Fibroblast of skin of left biceps (primary cell): ENCODE measurements around the gene TMEM179B.
A peak's percentile ranks its signal among the peaks of the same experiment; 100 is the strongest.
"Not testable (repeated sequence)": the region's sequence is repeated elsewhere in the genome, so short reads cannot be mapped to it uniquely, and the experiment has no call there.

Experiments used
- DNase-seq, 2 experiments: peaks; one replicate each; pipeline ENCODE4 v3.0.0-alpha.2; 2013; ENCODE audit warnings: low read depth in 2 of 2

Gene TMEM179B

GRCh38 chr11:62787005-62787759 lies at the start of gene TMEM179B:
TMEM179B (plus strand) TSS chr11:62787402; CDS start chr11:62787432, 30 bp downstream.
- DNase-seq: peak; percentile 89 to 92

GRCh38 chr11:62747475-62748160 lies 39.6 kb upstream of the TMEM179B start:
- no peak for DNase-seq

DNA sequence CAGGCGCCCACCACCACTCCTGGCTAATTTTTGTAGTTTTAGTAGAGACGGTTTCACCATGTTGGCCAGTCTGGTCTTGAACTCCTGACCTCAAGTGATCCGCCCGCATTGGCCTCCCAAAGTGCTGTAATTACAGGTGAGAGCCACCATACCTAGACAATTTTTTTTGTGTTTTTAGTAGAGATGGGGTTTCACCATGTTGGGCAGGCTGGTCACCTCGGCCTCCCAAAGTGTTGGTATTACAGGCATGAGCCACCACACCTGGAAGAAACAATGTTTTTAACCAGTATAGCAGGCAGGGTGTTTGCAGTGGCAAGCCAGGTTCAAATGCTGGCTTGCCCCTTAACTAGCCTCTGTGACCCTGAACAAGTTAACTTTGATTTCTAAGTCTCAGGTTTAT lies 37.3 kb upstream of the TMEM179B start:
- DNase-seq: not testable (repeated sequence)

DNA sequence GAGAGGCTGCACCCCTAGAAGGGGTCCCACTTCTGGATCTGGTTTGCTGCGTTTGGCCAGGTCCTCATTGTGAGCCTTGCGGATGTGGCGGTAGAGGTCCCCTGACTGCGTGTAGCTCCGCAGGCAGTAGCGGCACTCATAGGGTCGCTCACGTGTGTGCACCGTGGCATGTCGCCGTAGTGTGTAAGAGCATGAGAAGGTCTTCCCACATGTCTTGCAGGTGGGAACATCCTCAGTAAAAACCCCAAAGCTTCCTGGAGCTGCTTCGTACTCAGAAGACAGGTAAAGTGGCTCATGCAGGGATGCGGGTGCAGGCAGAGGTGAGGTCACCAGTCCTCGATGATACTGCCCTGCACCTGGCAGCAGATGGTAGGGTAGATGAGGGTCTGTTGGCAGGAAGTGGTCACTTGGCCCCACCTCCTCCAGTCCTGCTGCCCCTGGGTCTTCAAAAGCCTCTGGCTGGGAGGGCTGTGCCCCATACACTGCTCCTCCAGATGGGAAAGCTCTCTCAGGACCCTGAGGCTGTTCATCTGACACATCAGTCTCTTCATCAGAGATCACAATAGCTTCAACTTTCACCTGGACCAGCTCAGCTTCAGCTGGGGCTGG lies 34.9 kb upstream of the TMEM179B start:
- no peak for DNase-seq

GRCh38 chr11:62752994-62753735 lies 34.0 kb upstream of the TMEM179B start:
- no peak for DNase-seq

DNA sequence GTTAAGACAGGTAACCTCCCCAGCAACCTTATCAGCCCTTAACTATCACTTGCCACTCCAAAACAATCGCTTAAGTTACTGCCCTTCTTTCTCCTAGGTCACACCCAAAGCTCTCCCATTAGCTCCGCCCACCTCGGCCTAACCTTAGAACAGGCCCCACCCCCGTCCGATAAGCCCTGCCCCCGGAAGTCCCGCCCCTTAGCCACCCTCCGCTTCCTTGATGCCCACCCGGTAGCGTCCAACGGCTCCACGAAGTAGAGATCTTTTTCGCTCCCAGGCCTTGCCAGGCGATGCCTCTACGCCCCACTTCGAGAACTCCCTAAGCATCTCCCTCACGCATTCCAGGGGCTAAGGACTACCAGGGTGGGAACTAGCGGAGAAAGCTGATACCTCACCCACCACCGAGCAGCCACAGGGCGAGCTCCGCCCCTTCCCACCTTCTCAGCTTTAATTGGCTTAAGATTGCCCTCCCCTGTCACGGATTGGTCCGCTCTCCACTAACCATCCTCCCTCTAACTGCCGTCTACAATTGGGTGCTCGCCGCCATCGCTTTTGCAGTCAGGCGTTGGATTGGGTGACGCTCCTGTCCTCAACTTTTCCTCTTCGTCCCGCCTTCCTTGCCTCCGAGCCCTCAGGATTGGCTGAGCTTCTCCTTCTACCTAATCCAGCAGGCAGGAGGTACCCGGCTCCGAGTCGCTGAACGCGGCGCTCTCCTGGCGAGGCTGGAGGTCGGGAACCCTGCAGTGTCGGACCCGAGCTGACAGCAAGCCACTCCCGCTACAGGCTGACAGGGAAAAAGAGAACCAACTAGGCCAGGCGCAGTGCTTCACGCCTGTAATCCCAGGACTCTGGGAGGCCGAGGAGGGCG lies 33.2 kb upstream of the TMEM179B start, which contains the start of gene ZBTB3:
ZBTB3 (minus strand) TSS at position 425 of the 868 bp plus-strand sequence. CDS start 496 bp downstream, outside the sequence.
- peak; percentile 96 to 97 for DNase-seq

GRCh38 chr11:62755086-62755615 lies 32.1 kb upstream of the TMEM179B start:
- no peak for DNase-seq

- DNase-seq: no peak
Observed at GRCh38 chr11:62757846-62758788, 29.1 kb upstream of the TMEM179B start.

- DNase-seq: not testable (repeated sequence)
Observed at GRCh38 chr11:62760867-62761227, 26.4 kb upstream of the TMEM179B start.

DNA sequence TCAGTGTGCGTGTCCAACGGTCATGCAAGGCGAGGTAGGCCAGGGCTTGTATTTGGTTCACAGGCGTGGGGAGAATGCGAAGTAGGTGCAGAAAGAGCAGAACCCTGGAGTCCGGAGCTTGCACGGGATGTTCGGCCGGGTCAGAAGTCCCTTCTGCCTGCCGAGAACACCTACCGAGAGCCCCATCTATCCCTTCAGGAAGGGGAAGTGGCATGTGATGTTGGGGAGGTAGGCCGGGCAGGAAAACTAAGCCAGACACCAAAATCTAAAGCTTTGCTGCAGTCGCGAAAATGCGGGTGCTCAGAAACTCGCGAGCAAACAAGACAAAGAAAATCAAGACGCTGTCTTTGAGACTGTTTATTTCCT lies 16.4 kb upstream of the TMEM179B start:
- no peak for DNase-seq

GRCh38 chr11:62771144-62772021 lies 15.8 kb upstream of the TMEM179B start, which contains the start of gene TAF6L:
TAF6L (plus strand) TSS chr11:62771396; CDS start chr11:62775784, 4,388 bp downstream.
- peak; percentile 89 to 90 for DNase-seq

DNA sequence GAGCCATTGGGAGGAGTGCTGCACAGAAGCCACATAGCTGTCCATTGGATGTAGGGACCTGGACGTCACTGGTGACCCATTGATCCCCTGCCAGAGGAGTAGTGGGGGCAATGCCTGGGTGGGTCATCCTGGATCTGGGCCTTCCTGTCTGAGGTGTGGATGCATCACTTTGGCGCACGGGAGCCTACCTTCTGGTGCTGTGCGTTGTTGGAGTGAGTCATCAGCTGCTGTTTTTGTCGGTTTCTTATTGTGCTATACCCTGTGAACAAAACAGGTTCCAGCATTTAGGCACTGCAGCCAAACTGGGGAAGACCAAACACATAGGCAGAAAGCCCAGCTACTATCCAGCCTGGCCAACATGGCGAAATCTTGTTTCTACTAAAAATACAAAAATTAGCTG lies 12.8 kb upstream of the TMEM179B start:
- DNase-seq: no peak

GRCh38 chr11:62775646-62776045 lies 11.6 kb upstream of the TMEM179B start:
- DNase-seq: no peak

GRCh38 chr11:62777389-62777788 lies 9.8 kb upstream of the TMEM179B start:
- DNase-seq: no peak

- no peak for DNase-seq
Observed at GRCh38 chr11:62778441-62778840, 8.8 kb upstream of the TMEM179B start.

DNA sequence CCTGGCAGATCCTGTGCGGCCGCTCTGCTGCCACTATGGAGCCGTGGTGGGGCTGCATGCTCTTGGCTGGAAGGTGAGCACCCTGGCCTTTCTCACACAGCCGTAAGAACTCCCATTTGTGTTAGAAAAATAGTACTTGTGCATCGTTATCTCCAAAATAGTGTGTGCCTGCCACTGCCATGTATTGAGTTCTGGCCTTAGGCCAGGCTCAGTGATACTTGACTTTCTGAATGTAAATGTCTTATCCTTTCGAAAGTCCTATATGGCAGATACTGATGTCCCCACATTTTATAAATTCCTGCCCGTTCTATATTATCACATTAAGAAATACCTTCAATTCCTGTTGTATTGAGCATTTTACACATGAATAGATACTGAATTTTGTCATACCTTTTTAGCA lies 4.4 kb upstream of the TMEM179B start:
- DNase-seq: no peak

- DNase-seq: peak in 1 of 2 experiments; percentile 52
Observed at GRCh38 chr11:62786318-62787004, 741 bp upstream of the TMEM179B start.

DNA sequence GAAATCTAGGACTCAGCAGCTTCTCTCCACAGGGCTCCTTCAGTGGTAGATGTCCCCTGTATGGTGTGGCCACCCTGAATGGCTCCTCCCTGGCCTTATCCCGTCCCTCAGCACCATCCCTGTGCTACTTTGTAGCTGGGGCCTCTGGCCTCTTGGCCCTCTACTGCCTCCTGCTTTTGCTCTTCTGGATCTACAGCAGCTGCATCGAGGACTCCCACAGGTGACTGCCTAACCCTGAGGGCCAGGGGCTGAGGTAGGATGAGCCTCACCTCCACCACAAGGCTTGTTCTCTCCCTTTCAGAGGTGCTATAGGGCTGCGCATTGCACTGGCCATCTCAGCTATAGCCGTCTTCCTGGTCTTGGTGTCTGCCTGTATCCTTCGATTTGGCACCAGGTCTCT lies 1.8 kb downstream of the TMEM179B start:
- DNase-seq: no peak
